Measurements from ENCODE around the gene RASGRF1. TPM values are rescaled to one million over a fixed set of nuclear protein-coding genes. Genes with fewer than 3 reads are reported as not detected.
A peak's percentile ranks its signal among the peaks of the same experiment; 100 is the strongest.
"Not testable (repeated sequence)": the region's sequence is repeated elsewhere in the genome, so short reads cannot be mapped to it uniquely, and the experiment has no call there.

The RASGRF1 gene
- total RNA-seq, 1 donor from 2014 or later = 1.2 TPM

DNA sequence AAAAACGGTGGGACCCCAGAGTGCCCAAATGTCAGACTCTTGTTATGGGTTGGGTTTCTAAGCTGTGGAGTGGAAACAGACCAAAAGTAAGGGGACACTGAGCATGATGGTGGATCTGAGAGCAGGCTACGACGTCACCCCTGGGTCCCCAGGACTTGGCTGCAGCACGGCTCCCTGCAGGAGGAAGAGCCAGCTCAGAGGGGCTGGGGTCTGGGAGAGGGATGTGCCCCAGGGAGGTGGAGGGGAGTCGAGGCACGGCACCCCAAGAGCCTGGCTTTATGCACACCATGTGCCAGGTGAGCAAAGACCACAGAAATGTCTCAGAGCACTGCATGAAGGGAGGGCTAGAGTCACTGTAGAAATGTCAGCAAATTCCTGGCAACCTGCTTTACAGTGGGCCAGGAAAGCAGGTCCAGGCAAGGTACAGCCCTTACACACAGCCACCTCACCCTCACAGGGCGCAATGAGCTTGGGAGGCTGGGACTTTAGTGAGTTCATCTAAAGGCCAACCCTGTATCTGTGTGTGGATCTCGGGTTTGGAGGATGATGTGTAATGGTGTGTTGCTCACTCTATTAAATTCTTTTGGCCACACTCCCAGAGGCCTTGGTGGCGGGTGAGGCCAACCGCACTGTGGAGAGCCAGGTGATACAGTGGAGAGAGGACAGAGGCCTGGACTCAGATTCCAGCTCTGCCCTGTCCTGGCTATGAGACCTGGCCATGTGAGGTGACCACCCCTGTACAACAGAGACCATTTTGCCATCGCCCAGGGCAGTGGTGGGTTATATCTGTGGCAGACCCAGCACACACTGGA lies 159.8 kb downstream of the RASGRF1 start:
- DNase-seq (ENCODE audit: low read depth) = peak; percentile 90

DNA sequence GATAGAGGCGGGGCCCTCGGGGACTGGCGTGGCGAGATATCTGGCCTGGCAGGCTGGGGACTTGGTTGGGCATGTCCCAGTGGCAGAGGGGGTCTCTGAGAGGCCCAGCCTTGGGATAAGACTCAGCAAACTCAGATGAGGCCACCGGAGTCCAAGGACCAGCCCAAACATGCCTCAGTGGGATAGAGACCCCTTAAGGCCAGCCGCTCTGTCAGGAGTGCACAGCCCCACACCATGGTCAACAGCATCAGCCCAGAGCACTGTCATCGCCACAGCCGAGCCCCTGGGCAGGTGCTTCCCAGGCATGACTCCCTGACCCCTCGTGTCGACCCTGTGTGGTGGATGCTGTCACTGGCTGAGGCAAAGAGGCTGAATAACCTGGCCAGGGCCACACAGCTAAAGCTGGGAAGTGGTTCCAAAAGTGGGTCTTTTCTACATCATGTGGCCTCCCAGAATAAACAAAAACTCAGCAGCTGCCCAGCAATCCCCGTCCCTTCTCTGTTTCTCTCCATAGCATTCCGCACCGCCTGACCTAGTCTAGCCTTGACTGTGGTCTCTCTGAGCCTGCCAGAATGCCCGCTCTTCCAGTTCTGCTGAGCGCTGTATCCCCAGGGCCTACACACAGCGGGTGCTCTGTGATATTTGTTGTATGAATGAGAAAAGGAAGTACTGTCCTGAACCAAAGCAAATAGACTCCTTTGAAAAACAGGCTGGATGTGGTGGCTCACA lies 160.9 kb downstream of the RASGRF1 start:
- no peak for DNase-seq (ENCODE audit: low read depth)

DNA sequence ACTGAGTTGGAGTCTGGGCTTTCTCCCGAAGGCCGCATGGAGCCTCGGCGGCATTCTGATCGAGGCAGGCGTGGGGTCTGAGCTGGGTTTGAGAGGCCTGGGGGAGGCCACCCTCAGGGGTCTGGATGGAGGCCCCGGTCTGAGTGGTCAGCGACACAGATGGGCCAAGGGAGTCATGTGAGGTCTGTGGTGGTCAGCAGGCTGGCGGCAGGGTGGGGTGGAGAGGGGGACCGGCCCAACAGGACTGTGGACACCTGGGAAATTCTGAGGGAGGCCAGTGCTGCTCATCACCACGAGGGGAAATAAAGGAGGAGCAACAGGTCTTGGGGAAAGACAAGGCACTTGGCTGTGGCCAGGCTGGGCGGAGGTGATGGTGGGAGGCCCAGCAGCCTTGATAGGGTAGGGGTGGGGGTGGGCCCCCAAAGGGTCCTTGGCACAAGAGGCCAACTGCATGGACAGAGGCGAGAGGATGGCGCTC lies 161.9 kb downstream of the RASGRF1 start:
- DNase-seq (ENCODE audit: low read depth) = no peak

DNA sequence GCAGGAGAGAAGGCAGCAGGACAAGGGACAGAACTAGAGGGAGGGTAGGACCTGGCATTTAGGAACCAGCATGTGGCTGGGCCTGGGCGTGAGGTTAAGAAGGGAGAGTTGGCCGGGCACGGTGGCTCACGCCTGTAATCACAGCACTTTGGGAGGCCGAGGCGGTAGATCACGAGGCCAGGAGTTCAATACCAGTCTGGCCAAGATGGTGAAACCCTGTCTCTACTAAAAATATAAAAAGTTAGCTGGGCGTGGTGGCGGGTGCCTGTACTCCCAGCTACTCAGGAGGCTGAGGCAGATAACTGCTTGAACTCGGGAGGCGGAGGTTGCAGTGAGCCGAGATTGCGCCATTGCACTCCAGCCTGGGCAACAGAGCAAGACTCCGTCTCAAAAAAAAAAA lies 162.4 kb downstream of the RASGRF1 start:
- not testable (repeated sequence) for DNase-seq (ENCODE audit: low read depth)

DNA sequence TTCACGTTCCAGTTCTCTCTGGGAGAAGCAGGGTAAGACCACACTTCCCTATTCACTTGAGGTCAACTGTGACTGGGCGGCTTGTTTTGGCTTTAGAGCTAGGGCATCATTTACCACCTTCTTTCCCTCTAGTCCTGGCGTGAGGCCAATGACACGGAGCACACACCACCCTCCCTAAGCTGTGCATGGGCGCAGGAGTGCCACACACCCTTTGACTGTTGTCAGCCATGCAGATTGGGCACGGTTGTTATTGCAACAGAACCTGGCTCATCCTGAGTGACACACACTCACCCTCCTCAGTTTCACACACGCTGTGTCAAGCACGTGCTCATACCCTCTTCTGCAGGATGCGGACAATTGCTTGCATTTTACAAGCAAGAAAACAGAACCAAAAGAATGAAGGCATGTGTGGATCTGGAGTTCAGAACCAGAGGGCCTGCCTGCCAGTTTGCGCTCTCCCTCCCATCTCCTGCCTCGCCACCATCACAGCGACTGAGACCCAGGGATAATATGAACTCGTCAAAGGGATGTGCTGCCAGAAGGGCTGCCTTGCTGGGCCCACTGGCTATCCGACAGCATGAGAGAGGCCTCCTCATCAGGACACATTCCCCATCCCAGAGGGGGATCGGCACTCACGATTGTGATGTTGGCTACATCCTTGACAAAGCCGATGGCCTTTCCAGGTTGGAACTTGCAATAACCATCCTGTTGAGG lies 163.3 kb downstream of the RASGRF1 start:
- DNase-seq (ENCODE audit: low read depth) = no peak

DNA sequence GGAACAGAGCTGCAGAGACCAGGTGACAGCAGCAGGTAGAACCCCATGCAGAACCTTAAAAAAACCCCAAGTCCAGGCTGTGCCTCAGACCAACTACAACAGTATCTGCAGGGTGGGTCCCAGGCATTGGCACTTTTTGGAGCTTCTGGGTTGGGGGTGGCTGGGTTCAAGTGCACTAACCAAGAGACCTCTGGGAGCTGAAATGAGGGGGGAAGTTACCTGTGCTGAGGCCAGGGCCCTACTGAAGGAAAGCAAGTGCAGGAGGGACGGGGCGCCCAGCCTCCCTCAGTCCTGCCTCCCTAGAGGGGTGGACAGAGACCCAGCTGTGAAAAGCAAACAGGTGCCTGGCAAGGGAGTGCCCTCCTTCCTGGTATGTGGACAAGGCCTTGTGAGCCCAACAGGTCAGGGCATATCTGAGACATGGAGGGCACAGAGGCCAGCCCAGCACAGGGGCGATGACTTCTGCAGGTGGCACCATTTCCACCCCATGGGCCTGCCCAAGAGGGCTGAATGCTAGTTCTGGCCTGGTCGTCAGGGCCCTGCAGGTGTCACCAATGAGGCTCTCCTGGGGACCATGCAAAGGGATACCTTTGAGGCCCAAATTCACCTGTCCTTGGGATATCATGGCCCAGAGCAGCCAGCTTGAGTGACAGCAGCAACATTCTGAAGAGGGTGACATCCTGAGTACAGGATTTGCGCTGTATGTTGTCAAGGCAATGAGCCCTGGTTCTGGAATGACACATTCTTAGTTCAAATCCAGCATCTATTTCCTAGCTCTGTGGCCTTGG lies 164.4 kb downstream of the RASGRF1 start:
- DNase-seq (ENCODE audit: low read depth) = no peak

DNA sequence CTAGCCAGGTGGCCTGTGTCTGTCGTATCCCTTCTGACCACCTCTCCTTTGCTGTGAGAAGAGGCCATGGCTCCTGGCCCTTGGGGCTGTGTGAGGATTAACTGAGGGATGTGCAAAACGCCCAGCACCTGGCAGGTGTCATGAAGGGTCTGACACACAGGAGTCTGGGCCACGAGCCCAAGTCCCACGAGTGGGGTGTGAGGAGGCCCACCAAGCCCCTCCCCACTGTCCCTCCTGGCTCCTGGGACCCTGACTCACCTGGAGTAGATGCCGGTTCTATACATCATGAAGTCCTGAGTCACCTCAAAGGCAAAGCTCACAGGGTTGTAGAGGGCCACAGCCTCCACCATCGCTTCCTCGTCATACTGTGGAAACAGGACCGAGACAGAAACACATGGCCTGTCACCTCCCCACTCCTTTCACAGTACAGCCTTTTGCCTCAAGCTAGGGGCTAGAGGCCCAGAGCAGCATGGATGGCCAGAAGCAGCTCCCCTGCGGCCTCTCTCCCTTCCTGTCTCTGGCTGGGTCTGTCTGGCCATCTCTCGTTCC lies 165.4 kb downstream of the RASGRF1 start:
- DNase-seq (ENCODE audit: low read depth) = no peak

DNA sequence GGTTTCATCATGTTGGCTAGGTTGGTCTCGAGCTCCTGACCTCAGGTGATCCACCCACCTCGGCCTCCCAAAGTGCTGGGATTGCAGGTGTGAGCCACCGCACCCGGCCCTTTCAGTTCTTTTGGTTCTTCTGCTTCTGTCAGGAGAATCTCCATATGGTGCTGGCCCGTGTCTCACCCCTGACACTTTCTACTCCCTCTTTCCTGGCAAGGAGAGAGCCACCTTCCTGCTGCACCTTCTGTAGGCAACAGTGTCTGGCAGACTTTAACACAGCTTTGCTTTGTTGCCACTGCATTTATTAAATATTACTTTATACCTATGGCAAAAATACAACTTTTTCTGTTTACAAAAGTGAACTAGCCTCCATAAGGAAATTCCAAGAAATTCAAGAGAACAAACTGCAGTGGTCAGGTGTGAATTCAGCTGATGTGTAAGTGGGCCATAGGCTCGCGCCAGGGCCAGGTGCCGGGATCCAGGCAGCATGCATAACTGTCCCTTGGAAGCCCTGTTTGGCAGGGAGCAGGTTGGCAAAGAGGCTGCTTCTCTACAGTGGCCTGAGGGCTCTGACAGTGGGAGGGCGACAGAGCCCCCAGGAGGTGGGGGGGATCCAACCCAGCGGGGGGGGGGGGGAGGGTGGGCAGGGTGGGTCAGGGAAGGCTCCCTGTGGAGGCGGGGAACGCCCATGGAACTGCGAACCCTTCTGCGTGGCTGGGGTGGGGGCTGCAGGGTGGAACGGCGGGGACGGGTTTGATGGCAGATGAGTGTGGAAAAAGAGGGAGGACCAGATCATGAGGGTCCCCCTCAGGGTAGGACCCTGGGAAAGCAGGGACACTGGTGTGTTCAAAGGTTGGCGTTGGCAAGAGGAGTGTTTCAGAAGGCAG lies 166.9 kb downstream of the RASGRF1 start:
- no peak for DNase-seq (ENCODE audit: low read depth)

DNA sequence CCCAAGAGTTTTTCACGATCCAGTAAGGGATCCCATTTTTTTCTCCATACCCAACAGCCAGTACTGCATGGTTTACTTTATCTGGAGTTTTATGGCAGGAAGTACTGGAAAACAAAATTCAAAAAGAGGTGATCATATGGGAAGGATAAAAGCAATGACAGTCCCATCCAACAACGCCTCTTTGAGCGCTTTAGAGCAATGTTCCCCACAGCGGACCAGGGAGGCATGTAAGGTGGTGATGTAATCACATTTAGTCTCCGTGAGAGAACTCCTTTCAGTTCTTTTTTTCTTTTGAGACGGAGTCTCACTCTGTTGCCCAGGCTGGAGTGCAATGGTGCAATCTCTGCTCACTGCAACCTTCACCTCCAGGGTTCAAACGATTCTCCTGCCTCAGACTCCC lies 167.6 kb downstream of the RASGRF1 start:
- DNase-seq (ENCODE audit: low read depth) = no peak

DNA sequence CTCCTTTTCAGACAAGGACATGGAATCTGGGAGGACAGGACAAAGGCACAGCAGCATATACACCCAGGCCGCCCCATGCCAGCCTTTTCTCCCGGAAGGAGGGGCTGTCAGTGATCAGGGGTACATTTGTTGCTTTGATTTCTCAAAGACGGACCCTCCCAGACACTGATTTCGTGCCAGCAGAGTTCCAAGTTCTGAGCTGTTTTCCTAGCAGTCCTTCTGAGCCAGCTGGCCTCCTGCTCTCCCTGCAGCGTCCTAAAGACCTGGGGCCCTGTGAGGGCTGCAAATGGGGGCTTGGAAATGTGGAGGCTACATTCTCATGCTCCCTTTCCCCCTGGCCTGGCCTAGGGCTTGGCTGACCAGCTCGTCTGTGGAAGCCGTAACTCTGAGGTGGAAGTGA lies 168.1 kb downstream of the RASGRF1 start:
- DNase-seq (ENCODE audit: low read depth) = no peak

DNA sequence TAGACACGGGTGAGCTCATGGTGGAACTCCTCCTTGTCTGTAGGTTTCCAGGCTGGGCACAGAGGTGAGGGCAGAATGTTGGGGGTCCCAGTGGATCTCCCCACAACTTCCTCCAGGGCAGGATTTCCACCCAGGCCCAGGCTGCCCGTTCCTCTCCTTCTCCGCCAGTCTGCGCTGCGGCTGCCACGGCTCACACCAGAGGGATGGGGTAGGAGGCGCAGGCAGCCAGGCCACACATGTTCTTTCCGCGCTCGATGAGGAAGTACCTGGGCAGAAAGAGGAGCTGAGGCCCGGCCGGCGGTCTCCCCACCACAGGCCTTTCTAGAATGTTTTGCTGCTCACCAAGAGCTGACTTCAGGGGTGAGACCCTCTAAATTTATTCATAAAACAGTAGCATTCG lies 168.6 kb downstream of the RASGRF1 start:
- DNase-seq (ENCODE audit: low read depth) = no peak

DNA sequence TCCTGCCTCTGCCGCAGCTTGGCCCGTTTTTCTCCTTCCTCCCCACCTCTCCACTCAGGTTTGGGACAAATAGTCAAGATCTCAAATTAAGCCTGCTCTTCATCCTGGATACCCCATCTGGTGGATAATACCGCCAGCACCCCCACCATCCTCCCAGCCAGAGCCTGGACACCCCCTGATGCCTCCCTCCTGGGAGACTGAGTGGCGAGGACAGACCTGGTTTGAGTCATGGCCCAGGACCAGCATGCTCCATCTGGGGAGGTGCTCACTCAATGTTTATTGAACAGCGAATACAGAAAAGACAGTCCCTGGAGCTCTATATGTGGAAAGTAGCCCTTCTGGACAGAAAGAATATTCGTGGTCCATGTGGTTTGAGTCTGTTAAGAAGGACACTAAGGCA lies 169.1 kb downstream of the RASGRF1 start:
- no peak for DNase-seq (ENCODE audit: low read depth)

DNA sequence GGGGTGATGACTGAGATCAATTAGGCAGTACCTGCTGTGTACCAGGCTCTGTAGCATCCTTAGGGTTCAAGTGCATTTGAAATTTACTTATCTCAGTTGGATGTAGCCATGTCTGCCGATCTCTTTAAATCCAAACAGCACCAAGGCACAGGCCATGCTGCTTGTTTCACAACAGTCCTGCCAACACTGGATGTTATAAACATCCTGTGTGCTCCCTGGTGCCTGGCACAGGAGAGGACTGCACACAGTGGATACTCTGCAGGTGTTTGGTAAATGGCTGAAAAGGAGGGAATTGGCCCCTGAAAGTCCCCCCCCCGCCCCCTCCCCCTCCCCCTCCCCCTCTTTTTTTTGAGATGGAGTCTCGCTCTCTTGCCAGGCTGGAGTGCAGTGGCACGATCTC lies 172.7 kb downstream of the RASGRF1 start:
- no peak for DNase-seq (ENCODE audit: low read depth)

DNA sequence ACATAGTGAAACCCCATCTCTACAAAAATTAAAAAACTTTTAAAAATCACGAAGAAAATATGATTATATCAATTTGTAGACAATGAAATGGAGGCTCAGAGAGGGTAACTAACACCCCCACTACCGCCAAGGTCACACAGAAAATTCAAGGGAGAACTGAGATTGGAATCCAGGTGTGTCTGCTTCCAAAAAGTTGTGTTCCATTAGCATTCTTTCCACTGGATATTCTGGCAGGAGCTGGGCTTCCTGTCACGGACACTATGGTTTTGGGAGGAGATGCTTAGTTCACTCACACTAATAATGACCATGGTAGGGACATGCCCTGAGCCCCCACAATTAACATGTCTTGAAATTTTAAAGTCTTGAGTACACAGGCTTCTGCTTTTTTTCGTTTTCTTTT lies 174.5 kb downstream of the RASGRF1 start:
- DNase-seq (ENCODE audit: low read depth) = no peak

DNA sequence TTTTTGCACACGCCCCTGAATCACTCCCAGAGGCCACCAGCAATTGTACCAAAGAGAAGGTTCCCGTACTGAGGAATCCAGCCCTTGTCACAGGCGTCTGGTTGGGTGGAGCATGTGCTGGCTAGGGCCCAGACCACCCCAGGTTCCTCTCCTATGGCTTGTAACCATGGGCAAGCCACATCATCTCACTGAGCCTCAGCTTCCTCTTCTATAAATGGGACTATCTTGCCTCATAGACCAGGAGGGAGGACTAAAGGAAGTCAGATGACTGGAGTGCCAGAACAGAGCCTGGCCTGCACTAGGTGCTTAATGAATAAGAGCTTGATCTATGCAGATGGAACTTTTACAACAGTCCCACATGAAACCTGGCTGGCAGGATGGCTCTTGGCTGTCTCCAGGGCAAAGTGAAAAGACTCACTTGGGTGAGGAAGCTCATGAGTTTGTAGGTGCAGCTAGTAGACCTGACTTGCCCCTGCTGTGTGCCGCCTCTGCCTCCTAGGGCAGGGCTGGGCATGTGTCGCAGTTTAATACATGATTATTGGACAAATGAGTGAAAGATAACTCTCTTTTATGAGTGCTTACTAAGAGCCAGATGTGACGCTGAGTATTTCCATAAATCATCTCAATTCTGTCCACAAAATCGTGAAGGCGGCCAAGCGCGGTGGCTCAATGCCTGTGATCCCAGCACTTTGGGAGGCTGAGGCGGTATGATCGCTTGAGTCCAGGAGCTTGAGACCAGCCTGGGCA lies 175.1 kb downstream of the RASGRF1 start:
- DNase-seq (ENCODE audit: low read depth) = no peak

DNA sequence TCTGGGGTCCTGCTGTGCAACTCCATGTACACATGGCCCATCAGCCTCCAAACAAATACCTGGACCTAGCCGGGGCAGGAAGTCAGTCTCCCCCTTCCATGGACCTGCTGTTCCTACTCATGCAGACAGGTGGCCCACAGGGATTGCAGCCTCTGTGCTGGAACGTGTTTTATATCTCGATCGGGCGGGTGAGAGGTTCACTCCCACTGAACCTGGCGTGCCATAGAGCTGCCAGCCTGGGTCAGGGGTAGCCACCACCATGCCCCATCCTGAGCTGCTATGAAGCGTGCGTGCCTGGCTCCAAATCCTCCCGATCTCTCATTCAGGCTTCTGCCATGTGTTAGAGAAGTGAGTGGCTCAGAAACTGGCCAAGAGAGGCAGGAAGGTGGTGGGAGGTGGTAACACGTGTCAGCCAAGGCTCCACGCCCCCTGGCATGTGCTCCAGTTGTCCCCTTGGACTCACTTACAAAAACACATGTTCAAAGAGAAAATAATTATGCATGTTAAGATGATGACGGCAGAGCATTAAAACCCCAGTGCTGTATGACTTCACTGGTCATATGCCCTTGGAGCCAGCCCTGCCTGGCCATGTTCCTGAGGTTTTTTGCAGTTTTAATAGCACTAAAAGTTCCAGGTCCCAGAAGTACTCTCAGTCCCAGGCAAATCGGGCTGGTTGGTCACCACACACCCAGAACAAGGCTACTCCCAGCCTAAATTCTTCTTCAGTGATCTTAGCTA lies 176.4 kb downstream of the RASGRF1 start:
- peak; percentile 38 for DNase-seq (ENCODE audit: low read depth)

DNA sequence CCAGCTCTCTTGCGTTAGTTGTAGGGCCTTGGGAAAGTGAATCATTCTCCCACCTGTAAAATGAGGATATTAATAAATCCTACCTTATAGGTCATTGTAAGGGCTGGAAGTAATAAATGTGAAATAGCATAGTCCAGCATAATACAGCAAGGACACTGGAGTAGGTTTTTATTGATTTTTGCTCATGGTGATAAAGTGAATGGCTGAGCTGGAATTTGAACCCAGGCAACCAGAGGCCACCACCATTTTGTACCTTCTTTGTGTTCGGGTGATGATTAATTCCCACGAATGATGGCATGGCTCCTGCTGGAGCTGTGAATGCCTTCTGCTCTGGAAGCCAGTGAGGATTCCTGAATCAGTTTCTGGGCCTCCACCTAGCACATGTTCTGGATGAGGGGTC lies 177.6 kb downstream of the RASGRF1 start:
- no peak for DNase-seq (ENCODE audit: low read depth)

DNA sequence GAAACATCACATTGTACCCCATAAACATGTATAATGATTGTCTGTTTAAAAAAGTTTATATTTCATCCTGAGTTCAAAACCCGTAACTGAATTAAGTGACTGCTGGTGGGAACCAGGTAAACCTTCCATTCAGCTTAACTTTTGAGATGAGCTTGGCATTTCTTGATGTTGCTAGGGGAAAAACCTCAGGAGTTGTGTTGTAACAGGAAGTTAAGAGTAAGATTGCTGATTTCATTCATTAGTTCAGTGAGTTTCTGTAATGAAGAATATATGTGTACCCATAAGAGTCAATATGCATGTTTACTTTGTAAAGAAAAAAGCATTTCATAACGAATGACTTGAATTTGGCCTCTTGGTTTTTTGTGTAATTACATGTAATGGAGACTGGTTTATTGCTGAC lies 178.3 kb downstream of the RASGRF1 start:
- no peak for DNase-seq (ENCODE audit: low read depth)

DNA sequence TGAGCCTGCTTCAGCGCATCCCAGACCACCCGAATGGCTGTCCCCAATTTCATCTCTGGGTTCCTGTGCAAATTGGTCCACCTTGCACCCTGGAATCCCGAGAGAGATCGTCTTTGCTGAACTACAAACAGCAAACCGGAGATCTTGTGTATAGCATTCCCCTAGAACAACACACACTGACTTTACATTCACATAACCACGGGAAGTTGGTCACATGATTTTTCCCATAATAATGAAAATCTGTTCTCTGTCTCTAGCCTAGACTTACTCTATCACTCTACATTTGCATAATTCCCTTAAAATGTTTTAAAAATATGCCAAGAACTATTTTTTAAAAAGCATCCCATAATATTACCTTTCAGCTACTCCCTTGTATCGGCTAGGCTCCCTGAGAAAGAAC lies 180.3 kb downstream of the RASGRF1 start:
- DNase-seq (ENCODE audit: low read depth) = no peak
